OCI-LY7 (cell line): ENCODE measurements around the gene CUX1.

ENCODE experiments used
- EZH2phosphoT487 ChIP-seq: fragments of 200-600 bp; sonication (generic); IDR thresholded peaks from 2 replicates; pipeline ENCODE4 v1.6.1; 2018; ENCODE audit warnings: low read depth, borderline replicate concordance, mild to moderate bottlenecking, mixed run types, antibody characterized with exemption, low read length, moderate library complexity, mixed read lengths
- TF ChIP-seq, protein P1 (sequence below): fragments of 200-600 bp; sonication (generic); conservative IDR thresholded peaks from 2 replicates; pipeline ENCODE4 v1.5.1; 2014; ENCODE audit warnings: mild to moderate bottlenecking, antibody characterized with exemption, low read length, moderate library complexity, mixed read lengths

GRCh38 chr7:101945034-101945758 lies 127.8 kb downstream of the CUX1 start:
- TF ChIP-seq, protein P1, sequence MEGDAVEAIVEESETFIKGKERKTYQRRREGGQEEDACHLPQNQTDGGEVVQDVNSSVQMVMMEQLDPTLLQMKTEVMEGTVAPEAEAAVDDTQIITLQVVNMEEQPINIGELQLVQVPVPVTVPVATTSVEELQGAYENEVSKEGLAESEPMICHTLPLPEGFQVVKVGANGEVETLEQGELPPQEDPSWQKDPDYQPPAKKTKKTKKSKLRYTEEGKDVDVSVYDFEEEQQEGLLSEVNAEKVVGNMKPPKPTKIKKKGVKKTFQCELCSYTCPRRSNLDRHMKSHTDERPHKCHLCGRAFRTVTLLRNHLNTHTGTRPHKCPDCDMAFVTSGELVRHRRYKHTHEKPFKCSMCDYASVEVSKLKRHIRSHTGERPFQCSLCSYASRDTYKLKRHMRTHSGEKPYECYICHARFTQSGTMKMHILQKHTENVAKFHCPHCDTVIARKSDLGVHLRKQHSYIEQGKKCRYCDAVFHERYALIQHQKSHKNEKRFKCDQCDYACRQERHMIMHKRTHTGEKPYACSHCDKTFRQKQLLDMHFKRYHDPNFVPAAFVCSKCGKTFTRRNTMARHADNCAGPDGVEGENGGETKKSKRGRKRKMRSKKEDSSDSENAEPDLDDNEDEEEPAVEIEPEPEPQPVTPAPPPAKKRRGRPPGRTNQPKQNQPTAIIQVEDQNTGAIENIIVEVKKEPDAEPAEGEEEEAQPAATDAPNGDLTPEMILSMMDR: no peak
- TF ChIP-seq EZH2phosphoT487: no peak
